SK-N-SH (cell line): ENCODE data around the gene PSD2. TPM values are rescaled to one million over a fixed set of nuclear protein-coding genes. Genes with fewer than 3 reads are reported as not detected.

ENCODE experiments used
- CTCF ChIA-PET: fragments of 300-600, 350-600 bp; formaldehyde crosslinking; extraction: SDS; loops from one replicate; lab custom pipeline; 2021; lab: Yijun Ruan, JAX
- POLR2A ChIA-PET: fragments of 350-600 bp; sonication (Branson Sonifier 250); formaldehyde crosslinking; extraction: SDS; loops from one replicate; lab custom pipeline; 2020; ENCODE audit warnings: antibody characterized with exemption, inconsistent platforms; lab: Yijun Ruan, JAX
- DNase-seq: peaks from one replicate; pipeline ENCODE4 v3.0.0; 2012
- H2AFZ ChIP-seq: fragments of 200-600 bp; sonication (generic); 2 replicates; pipeline ENCODE4 v1.8.1; 2016; ENCODE audit warnings: antibody characterized with exemption, mild to moderate bottlenecking, low read depth
- H3F3A ChIP-seq: fragments of 200-600 bp; sonication (generic); replicated peaks from 2 replicates; pipeline ENCODE3; 2016; ENCODE audit warnings: antibody characterized with exemption, mild to moderate bottlenecking; ENCODE audit not compliant: insufficient read depth
- H3K27ac ChIP-seq, 2 experiments: fragments of 200-500 bp in 1 of 2; fragments of 200-600 bp in 1 of 2; sonication (Bioruptor generic) in 1 of 2; sonication (generic), shearing (Covaris generic) in 1 of 2; 2 replicates each; pipeline versions ENCODE4 v1.5.1 to v1.6.1; 2014 to 2016; ENCODE audit warnings: low read depth in 2 of 2, inconsistent platforms in 1 of 2, low read length in 1 of 2, mild to moderate bottlenecking in 1 of 2, mixed read lengths in 1 of 2
- H3K27me3 ChIP-seq: fragments of 200-600 bp; sonication (generic), shearing (Covaris generic); 2 replicates; pipeline ENCODE4 v1.6.1; 2016; ENCODE audit warnings: mixed run types; ENCODE audit not compliant: insufficient read depth
- H3K36me3 ChIP-seq, 2 experiments: fragments of 200-500 bp in 1 of 2; fragments of 200-600 bp in 1 of 2; sonication (Bioruptor generic) in 1 of 2; sonication (generic) in 1 of 2; replicated peaks in 1 of 2; 2 replicates each; pipeline versions ENCODE3 to v1.5.1; 2014 to 2016; ENCODE audit warnings: low read length in 1 of 2, mild to moderate bottlenecking in 1 of 2; ENCODE audit not compliant: insufficient read depth in 2 of 2, control insufficient read depth in 1 of 2
- H3K4me1 ChIP-seq, 2 experiments: fragments of 200-500 bp in 1 of 2; fragments of 200-600 bp in 1 of 2; sonication (Bioruptor generic) in 1 of 2; sonication (generic), shearing (Covaris generic) in 1 of 2; 2 replicates each; pipeline versions ENCODE4 v1.5.1 to v1.6.1; 2014 to 2016; ENCODE audit warnings: low read depth in 1 of 2, low read length in 1 of 2, mixed run types in 1 of 2; ENCODE audit not compliant: insufficient read depth in 2 of 2, control insufficient read depth in 1 of 2
- H3K4me2 ChIP-seq: fragments of 200-600 bp; sonication (generic), shearing (Covaris generic); 2 replicates; pipeline ENCODE4 v1.6.1; 2017; ENCODE audit warnings: mixed run types
- H3K4me3 ChIP-seq, 2 experiments: fragments of 200-500 bp in 1 of 2; fragments of 200-600 bp in 1 of 2; sonication (Bioruptor generic) in 1 of 2; sonication (generic), shearing (Covaris generic) in 1 of 2; 2 replicates each; pipeline versions ENCODE4 v1.5.1 to v1.8.1; 2014 to 2016; ENCODE audit warnings: low read depth in 2 of 2, inconsistent platforms in 1 of 2, low read length in 1 of 2, mild to moderate bottlenecking in 1 of 2, mixed read lengths in 1 of 2, moderate library complexity in 1 of 2
- H3K79me2 ChIP-seq: fragments of 200-600 bp; sonication (generic); 2 replicates; pipeline ENCODE4 v1.8.1; 2017; ENCODE audit warnings: mild to moderate bottlenecking; ENCODE audit not compliant: insufficient read depth
- H3K9ac ChIP-seq: fragments of 200-600 bp; sonication (generic); 2 replicates; pipeline ENCODE4 v1.6.1; 2017; ENCODE audit warnings: mixed run types
- H3K9me2 ChIP-seq: fragments of 200-600 bp; sonication (generic); 2 replicates; pipeline ENCODE4 v1.6.1; 2017; ENCODE audit warnings: mixed run types
- H3K9me3 ChIP-seq: fragments of 200-600 bp; sonication (generic); 2 replicates; pipeline ENCODE4 v1.6.1; 2017; ENCODE audit warnings: mixed run types, mild to moderate bottlenecking, moderate library complexity
- H4K20me1 ChIP-seq: fragments of 200-600 bp; sonication (generic); 2 replicates; pipeline ENCODE4 v1.6.1; 2017; ENCODE audit warnings: mild to moderate bottlenecking, mixed run types; ENCODE audit not compliant: insufficient read depth
- CHD2 ChIP-seq: fragments of 150-350 bp; IDR thresholded peaks from 2 replicates; pipeline ENCODE4 v1.6.1; 2018; ENCODE audit warnings: low read length; ENCODE audit not compliant: partially characterized antibody
- ELF1 ChIP-seq: IDR thresholded peaks from 2 replicates; pipeline ENCODE4 v1.4.0; 2012
- EP300 ChIP-seq, 2 experiments: IDR thresholded peaks; 2 replicates each; pipeline versions ENCODE4 v1.4.0 to v1.6.1; 2012; ENCODE audit warnings: borderline replicate concordance in 1 of 2, low read depth in 1 of 2, low read length in 1 of 2
- EZH2phosphoT487 ChIP-seq: fragments of 200-600 bp; sonication (generic); IDR thresholded peaks from 2 replicates; pipeline ENCODE4 v1.6.1; 2017; ENCODE audit warnings: low read depth, mixed run types, mild to moderate bottlenecking, antibody characterized with exemption, moderate library complexity, borderline replicate concordance
- FOSL2 ChIP-seq: IDR thresholded peaks from 2 replicates; pipeline ENCODE4 v1.4.0; 2012; ENCODE audit warnings: low read depth, mild to moderate bottlenecking, moderate library complexity, borderline replicate concordance
- FOXJ3 ChIP-seq: sonication (generic); formaldehyde crosslinking; IDR thresholded peaks from 2 replicates; pipeline ENCODE4 v1.5.1; 2020; ENCODE audit warnings: mild to moderate bottlenecking, missing genetic modification reagents
- FOXM1 ChIP-seq: IDR thresholded peaks from 2 replicates; pipeline ENCODE4 v1.4.0; 2012; ENCODE audit warnings: low read depth, mild to moderate bottlenecking
- GABPA ChIP-seq: IDR thresholded peaks from 2 replicates; pipeline ENCODE4 v1.4.0; 2012; ENCODE audit warnings: low read depth, mild to moderate bottlenecking
- GATA2 ChIP-seq: sonication (generic); formaldehyde crosslinking; IDR thresholded peaks from 2 replicates; pipeline ENCODE4 v1.5.0; 2020; ENCODE audit warnings: mild to moderate bottlenecking, missing genetic modification reagents
- MAX ChIP-seq: IDR thresholded peaks from 2 replicates; pipeline ENCODE4 v1.4.0; 2012; ENCODE audit warnings: low read depth
- NRF1 ChIP-seq: IDR thresholded peaks from 2 replicates; pipeline ENCODE4 v1.6.1; 2012; ENCODE audit warnings: low read depth, mild to moderate bottlenecking, low read length
- RAD21 ChIP-seq: IDR thresholded peaks from 2 replicates; pipeline ENCODE4 v1.6.1; 2012; ENCODE audit warnings: mild to moderate bottlenecking, low read length
- RFX5 ChIP-seq: IDR thresholded peaks from 2 replicates; pipeline ENCODE4 v1.6.1; 2012; ENCODE audit warnings: mild to moderate bottlenecking, improper control_type of control experiment, low read length
- RXRA ChIP-seq: IDR thresholded peaks from 2 replicates; pipeline ENCODE4 v1.4.0; 2012; ENCODE audit warnings: low read depth, mild to moderate bottlenecking, borderline replicate concordance
- SMC3 ChIP-seq: IDR thresholded peaks from 2 replicates; pipeline ENCODE4 v1.6.1; 2012; ENCODE audit warnings: low read depth, low read length, improper control_type of control experiment
- USF2 ChIP-seq: fragments of 150-350 bp; IDR thresholded peaks from 2 replicates; pipeline ENCODE4 v1.6.1; 2017; ENCODE audit warnings: antibody characterized with exemption, low read length, low read depth, borderline replicate concordance
- WGBS: methylation state at CpG from one replicate; pipeline ENCODE4 v1.1.6; 2017; ENCODE audit warnings: low lambda C conversion rate; 5-methylcytosine and 5-hydroxymethylcytosine counted together
- polyA plus RNA-seq, 3 experiments: library from polyadenylated mRNA; depleted of rRNA; stranded (reverse); fragments of >200 nt; gene quantifications; 2 replicates each; pipeline ENCODE4 v1.2.3, GENCODE V29; 2012
- TF ChIP-seq, protein P1 (sequence below): fragments of 150-350 bp; IDR thresholded peaks from 2 replicates; pipeline ENCODE4 v1.6.1; 2016; ENCODE audit warnings: mild to moderate bottlenecking, low read depth, low read length
- TF ChIP-seq, protein P2 (sequence below): IDR thresholded peaks from 2 replicates; pipeline ENCODE4 v1.6.1; 2012; ENCODE audit warnings: mild to moderate bottlenecking, low read depth, low read length, moderate library complexity
- TF ChIP-seq, protein P3 (sequence below): IDR thresholded peaks from 2 replicates; pipeline ENCODE4 v1.4.0; 2012; ENCODE audit warnings: low read depth, borderline replicate concordance

Gene PSD2
- polyA plus RNA-seq, 1 of the 3 experiments (the other 2 are of a cell fraction): 0.15 TPM

- CTCF ChIA-PET: interaction anchor here (0.7 to 17.2 kb wide), 30 partner anchors 8 to 229 kb away, joined by 3 to 225 read pairs (median 4); partner anchors contain the start of gene PSD2
- Histone ChIP-seq H3K9ac (no peak overlapping the region), H3F3A (no peaks in the 10 kb centered on the region)
- TF ChIP-seq, protein P1, sequence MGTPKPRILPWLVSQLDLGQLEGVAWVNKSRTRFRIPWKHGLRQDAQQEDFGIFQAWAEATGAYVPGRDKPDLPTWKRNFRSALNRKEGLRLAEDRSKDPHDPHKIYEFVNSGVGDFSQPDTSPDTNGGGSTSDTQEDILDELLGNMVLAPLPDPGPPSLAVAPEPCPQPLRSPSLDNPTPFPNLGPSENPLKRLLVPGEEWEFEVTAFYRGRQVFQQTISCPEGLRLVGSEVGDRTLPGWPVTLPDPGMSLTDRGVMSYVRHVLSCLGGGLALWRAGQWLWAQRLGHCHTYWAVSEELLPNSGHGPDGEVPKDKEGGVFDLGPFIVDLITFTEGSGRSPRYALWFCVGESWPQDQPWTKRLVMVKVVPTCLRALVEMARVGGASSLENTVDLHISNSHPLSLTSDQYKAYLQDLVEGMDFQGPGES: no peak
- TF ChIP-seq RXRA (no peak), EP300 (IDR thresholded peaks at IDR 0.05; ENCODE audit: borderline replicate concordance in 1 of 2, low read depth in 1 of 2, low read length in 1 of 2) (no peak), FOXJ3 (CRISPR knock-in tag) (no peak), FOSL2 (no peak), RAD21 (no peak), NRF1 (no peak), MAX (no peak), GABPA (no peak), GATA2 (CRISPR knock-in tag) (no peak), SMC3 (no peak), CHD2 (no peak), FOXM1 (no peak), ELF1 (no peak), USF2 (no peak), RFX5 (no peak), EZH2phosphoT487 (no peak)
- TF ChIP-seq, protein P2, sequence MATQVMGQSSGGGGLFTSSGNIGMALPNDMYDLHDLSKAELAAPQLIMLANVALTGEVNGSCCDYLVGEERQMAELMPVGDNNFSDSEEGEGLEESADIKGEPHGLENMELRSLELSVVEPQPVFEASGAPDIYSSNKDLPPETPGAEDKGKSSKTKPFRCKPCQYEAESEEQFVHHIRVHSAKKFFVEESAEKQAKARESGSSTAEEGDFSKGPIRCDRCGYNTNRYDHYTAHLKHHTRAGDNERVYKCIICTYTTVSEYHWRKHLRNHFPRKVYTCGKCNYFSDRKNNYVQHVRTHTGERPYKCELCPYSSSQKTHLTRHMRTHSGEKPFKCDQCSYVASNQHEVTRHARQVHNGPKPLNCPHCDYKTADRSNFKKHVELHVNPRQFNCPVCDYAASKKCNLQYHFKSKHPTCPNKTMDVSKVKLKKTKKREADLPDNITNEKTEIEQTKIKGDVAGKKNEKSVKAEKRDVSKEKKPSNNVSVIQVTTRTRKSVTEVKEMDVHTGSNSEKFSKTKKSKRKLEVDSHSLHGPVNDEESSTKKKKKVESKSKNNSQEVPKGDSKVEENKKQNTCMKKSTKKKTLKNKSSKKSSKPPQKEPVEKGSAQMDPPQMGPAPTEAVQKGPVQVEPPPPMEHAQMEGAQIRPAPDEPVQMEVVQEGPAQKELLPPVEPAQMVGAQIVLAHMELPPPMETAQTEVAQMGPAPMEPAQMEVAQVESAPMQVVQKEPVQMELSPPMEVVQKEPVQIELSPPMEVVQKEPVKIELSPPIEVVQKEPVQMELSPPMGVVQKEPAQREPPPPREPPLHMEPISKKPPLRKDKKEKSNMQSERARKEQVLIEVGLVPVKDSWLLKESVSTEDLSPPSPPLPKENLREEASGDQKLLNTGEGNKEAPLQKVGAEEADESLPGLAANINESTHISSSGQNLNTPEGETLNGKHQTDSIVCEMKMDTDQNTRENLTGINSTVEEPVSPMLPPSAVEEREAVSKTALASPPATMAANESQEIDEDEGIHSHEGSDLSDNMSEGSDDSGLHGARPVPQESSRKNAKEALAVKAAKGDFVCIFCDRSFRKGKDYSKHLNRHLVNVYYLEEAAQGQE: no peak
- TF ChIP-seq, protein P3, sequence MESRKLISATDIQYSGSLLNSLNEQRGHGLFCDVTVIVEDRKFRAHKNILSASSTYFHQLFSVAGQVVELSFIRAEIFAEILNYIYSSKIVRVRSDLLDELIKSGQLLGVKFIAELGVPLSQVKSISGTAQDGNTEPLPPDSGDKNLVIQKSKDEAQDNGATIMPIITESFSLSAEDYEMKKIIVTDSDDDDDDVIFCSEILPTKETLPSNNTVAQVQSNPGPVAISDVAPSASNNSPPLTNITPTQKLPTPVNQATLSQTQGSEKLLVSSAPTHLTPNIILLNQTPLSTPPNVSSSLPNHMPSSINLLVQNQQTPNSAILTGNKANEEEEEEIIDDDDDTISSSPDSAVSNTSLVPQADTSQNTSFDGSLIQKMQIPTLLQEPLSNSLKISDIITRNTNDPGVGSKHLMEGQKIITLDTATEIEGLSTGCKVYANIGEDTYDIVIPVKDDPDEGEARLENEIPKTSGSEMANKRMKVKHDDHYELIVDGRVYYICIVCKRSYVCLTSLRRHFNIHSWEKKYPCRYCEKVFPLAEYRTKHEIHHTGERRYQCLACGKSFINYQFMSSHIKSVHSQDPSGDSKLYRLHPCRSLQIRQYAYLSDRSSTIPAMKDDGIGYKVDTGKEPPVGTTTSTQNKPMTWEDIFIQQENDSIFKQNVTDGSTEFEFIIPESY: no peak
- TF ChIP-seq, all 33 proteins: peak for 0
- DNase-seq: no peak
- no peaks in the 10 kb centered on the region for H3K79me2 ChIP-seq
- no peaks in the 10 kb centered on the region for H3K27me3 ChIP-seq
- 70% methylated on average over 2 of the region's 9 CpGs for WGBS
- POLR2A ChIA-PET: no interaction called here
- H3K4me1 ChIP-seq: peaks cover 0 to 2% of the 10 kb centered on the region in 2 experiments; a peak in 1 of 4 replicates
- no peak overlapping the region for H3K27ac ChIP-seq
- no peaks in the 10 kb centered on the region for H3K9me2 ChIP-seq
- H2AFZ ChIP-seq: no peak overlapping the region
- H3K4me2 ChIP-seq: no peak overlapping the region
- H3K36me3 ChIP-seq: no peaks in the 10 kb centered on the region
- no peaks in the 10 kb centered on the region for H3K9me3 ChIP-seq
- H4K20me1 ChIP-seq: no peaks in the 10 kb centered on the region
- no peak overlapping the region for H3K4me3 ChIP-seq
Observed at GRCh38 chr5:139863361-139863760, 67.8 kb downstream of the PSD2 start.
